Heart right ventricle (tissue), 16 donors: ENCODE measurements around the gene PTPN20. TPM values are rescaled to one million over a fixed set of nuclear protein-coding genes. Genes with fewer than 3 reads are reported as not detected.

Experiments used
- ATAC-seq, 8 donors: fragments of 200-7000 bp; cut with Tn5 transposase; one replicate each; pipeline ENCODE4 v1.9.1; 2020; ENCODE audit warnings: mild to moderate bottlenecking in 8 of 8, moderate library complexity in 8 of 8, moderate number of reproducible peaks in 1 of 8
- DNase-seq, 2 donors: peaks; one replicate each; pipeline ENCODE4 v3.0.0-alpha.2; 2020
- H3K27ac ChIP-seq, 10 donors: fragments of 200-600 bp; sonication (generic) in 2 of 10; one replicate each; pipeline versions ENCODE4 v1.5.0 to v1.8.0; 2020 to 2022; ENCODE audit warnings: mild to moderate bottlenecking in 3 of 10
- H3K27me3 ChIP-seq, 7 donors: fragments of 200-600 bp; one replicate each; pipeline ENCODE4 v1.8.0; 2021 to 2022; ENCODE audit warnings: mild to moderate bottlenecking in 2 of 7
- H3K36me3 ChIP-seq, 9 donors: fragments of 200-600 bp; sonication (generic) in 1 of 9; one replicate each; pipeline versions ENCODE4 v1.5.0 to v1.8.0; 2020 to 2022; ENCODE audit warnings: mild to moderate bottlenecking in 2 of 9
- H3K4me1 ChIP-seq, 9 donors: fragments of 200-600 bp; sonication (generic) in 1 of 9; one replicate each; pipeline versions ENCODE4 v1.5.0 to v1.8.0; 2020 to 2022; ENCODE audit warnings: mild to moderate bottlenecking in 4 of 9
- H3K4me3 ChIP-seq, 10 donors: fragments of 200-600 bp; sonication (generic) in 2 of 10; one replicate each; pipeline versions ENCODE4 v1.5.0 to v1.8.0; 2020 to 2022; ENCODE audit warnings: mild to moderate bottlenecking in 7 of 10, moderate library complexity in 2 of 10
- H3K9me3 ChIP-seq, 11 donors: fragments of 200-600 bp in 10 of 11; sonication (generic) in 2 of 11; one replicate each; pipeline versions ENCODE4 v1.5.0 to v1.8.0; 2013 to 2022; ENCODE audit warnings: mild to moderate bottlenecking in 2 of 11, control low read depth in 1 of 11, moderate library complexity in 1 of 11
- WGBS, 2 donors: extraction: QIAGEN DNeasy Blood & Tissue Kit; methylation state at CpG; one replicate each; pipeline ENCODE4 v1.1.7; 2013; ENCODE audit warnings: inconsistent platforms in 1 of 2; 5-methylcytosine and 5-hydroxymethylcytosine counted together
- intact Hi-C, 10 donors: fragments of 100-400 bp; cut with DNase I; formaldehyde crosslinking; loops; one replicate each; pipeline versions ENCODE4 v1.11.1 to v1.14.2; 2022
- polyA plus RNA-seq, 2 donors: library from polyadenylated mRNA; stranded (reverse); fragments of 200-250 nt; gene quantifications; one replicate each; pipeline ENCODE4 v1.2.3, GENCODE V29; 2013
- total RNA-seq, 10 donors: library from RNA; stranded (reverse); fragmentation: NEBNext Ultra II Directional in 3 of 10; extraction: Animal tissue kit (Norgen Biotek cat#: 25700) in 3 of 10; gene quantifications; one replicate each; pipeline versions ENCODE4 v1.2.1 to v1.2.4, GENCODE V29; 2021 to 2023
- TF ChIP-seq, protein P1 (sequence below), 9 donors: fragments of 200-600 bp; sonication (generic) in 2 of 9; IDR thresholded peaks; one replicate each; pipeline versions ENCODE4 v1.5.0 to v1.8.0; 2021 to 2022; ENCODE audit warnings: antibody characterized with exemption in 9 of 9, mild to moderate bottlenecking in 5 of 9, moderate library complexity in 1 of 9
- donor health status: Arrhythmogenic right ventricular cardiomyopathy.
- donor health status: ischemic (EF 13 %, LVEDD 7.1; RV severe dilation, severe dysfunction).
- donor health status: healthy with polysubstance abuse.
- donor health status: DM: no; HTN: yes; CAD: no.
- donor health status: DM: no; HTN: no; CAD: no.
- donor health status: ischemic (EF 25% LVEDD 6.9; RV normal size, moderate dysfunction).
- donor health status: ischemic (EF 25% LVEDD 5.7; RV mildly dilated, moderate dysfunction).
- donor health status: healthy.
- donor health status: DM: yes; HTN: yes; CAD: no.
- donor health status: Ischemic cardiomyopathy.
- donor health status: ischemic (EF 35%, LVEDD 5.7; RV mildly dilated, moderate dysfunction).
- donor health status: nonischemic (EF 11% LVEDD 7.7; RV severe dilation, severe dysfunction).
- donor health status: DM: yes; HTN: yes; CAD: no.
- donor health status: PGD.
- donor health status: ischemic (EF 29% LVEDD 5.4; RV normal size, mild dysfunction).
- donor health status: nonischemic (EF 23%, LVEDD 6.1; RV moderate dilation, normal function).

PTPN20 gene
- total and polyA plus RNA-seq, 12 donors: 3.2 to 28.1 (median 16.2) TPM

DNA sequence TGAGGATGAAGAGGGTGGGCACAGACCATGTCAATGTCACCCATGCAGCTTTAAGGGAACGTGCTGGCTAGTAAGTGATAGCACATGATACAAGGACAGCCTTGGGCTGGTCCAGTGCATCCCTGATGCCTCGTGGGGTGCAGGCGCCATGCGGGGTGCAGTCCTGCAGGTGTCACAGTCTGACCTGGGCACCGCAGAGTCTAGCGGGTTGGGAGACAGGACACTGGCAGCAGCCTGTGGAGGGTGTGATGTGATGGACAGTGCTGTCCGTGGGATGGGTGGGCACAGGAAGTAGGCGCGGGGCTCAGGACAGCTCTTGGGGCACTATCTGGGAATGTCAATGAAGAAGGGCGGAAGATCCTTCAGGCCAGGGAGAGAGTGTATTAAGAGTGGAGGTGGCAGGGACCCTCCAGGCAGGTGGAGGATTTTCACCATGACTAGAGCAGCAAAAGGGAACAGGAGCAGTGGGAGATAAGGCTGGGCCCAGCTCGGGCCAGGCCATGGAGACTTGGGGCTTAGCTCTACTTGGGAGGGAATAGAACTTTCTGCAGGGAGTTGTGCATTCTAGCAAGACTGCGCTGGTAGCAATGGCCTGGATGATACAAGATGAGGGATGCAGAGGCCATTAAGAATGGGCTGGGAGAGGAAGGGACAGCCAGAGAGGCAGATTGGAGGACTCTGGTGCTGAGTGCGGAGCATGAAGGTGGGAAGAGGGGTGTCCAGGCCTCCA lies 122.5 kb downstream of the PTPN20 start:
- H3K4me3 ChIP-seq: no peak overlapping the region
- no peak overlapping the region for H3K27ac ChIP-seq
- TF ChIP-seq, protein P1, sequence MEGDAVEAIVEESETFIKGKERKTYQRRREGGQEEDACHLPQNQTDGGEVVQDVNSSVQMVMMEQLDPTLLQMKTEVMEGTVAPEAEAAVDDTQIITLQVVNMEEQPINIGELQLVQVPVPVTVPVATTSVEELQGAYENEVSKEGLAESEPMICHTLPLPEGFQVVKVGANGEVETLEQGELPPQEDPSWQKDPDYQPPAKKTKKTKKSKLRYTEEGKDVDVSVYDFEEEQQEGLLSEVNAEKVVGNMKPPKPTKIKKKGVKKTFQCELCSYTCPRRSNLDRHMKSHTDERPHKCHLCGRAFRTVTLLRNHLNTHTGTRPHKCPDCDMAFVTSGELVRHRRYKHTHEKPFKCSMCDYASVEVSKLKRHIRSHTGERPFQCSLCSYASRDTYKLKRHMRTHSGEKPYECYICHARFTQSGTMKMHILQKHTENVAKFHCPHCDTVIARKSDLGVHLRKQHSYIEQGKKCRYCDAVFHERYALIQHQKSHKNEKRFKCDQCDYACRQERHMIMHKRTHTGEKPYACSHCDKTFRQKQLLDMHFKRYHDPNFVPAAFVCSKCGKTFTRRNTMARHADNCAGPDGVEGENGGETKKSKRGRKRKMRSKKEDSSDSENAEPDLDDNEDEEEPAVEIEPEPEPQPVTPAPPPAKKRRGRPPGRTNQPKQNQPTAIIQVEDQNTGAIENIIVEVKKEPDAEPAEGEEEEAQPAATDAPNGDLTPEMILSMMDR (IDR thresholded peaks at IDR 0.05): no peak
- peaks cover 0 to 3% (median 0%) of the 10 kb centered on the region in 9 donors for H3K4me1 ChIP-seq
- intact Hi-C loops: no loop called here
- 89 to 90% methylated on average over 13 of the region's 13 CpGs for WGBS, 2 donors
- no peaks in the 10 kb centered on the region for H3K9me3 ChIP-seq
- ATAC-seq: no peak
- DNase-seq: no peak
- H3K27me3 ChIP-seq: peaks cover 0 to 3% (median 0%) of the 10 kb centered on the region in 7 donors
- H3K36me3 ChIP-seq: no peaks in the 10 kb centered on the region

DNA sequence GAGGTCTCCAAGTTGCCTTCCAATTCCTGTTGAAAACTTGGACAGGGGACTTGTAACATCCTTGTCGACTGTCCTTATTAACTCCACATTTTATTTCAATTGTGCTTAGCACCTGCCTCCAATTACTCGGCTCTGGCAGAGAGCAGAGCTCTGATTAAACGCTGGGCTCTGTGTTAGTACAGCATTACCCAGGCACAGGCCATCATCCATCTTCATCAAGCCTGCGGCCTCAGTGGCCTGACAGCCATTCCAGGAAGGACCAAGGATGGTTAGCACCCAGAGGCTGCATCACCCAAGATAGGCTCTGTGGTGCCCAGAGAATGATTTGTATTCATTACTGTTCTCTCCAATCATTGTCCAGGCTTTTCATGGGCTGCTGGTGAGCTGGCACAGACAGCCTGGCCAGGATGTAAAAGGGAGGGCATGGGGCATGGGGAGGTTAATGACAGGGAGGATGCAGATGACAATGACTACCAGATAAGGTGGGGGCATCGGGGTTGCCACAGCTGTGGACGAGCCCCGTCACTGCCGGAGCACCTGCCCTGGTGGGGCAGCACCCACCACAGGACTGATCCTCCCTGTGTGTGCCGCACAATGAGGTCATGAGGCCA lies 123.3 kb downstream of the PTPN20 start:
- Histone ChIP-seq H3K36me3 (no peaks in the 10 kb centered on the region), H3K4me1 (peaks cover 0 to 9% (median 0%) of the 10 kb centered on the region in 9 donors), H3K9me3 (no peaks in the 10 kb centered on the region), H3K27ac (no peak overlapping the region), H3K27me3 (peaks cover 0 to 3% (median 0%) of the 10 kb centered on the region in 7 donors), H3K4me3 (no peak overlapping the region)
- WGBS, 2 donors: 77 to 81% methylated on average over 9 of the region's 9 CpGs
- no peak for ATAC-seq
- intact Hi-C loops: no loop called here
- no peak for DNase-seq
- TF ChIP-seq, protein P1 (IDR thresholded peaks at IDR 0.05): no peak

DNA sequence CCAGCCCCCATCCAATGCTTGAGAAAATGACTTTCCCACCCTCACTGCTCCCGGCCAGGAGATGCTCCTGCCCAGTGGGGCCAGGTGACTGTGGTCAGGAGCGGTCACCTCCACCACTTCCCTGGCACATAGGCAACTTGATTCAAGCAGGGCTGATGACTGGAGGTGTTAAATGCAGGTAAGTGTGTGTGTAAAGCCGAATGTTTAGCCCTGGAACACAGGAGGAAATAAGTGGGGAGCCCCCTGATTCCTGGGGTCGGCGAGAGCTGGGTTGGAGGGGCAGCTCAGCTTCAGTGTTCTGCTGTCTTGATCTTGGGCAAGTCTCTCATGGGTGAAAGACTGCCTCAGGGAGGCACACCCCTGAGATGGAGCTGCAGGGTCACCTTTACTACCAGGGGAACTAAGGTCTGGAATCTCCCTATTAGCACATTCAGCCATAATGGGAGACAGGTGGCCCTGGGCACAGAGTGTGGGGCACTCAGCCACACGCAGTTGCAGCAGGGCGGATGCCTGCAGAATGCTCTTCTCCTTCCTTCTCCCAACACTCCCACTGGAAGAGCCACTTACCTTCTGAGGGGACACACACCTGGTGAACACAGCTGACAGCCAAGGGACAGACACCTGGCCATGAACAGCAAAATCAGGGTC lies 124.1 kb downstream of the PTPN20 start:
- Histone ChIP-seq H3K27ac (no peak overlapping the region), H3K36me3 (no peaks in the 10 kb centered on the region), H3K27me3 (peaks cover 0 to 3% (median 0%) of the 10 kb centered on the region in 7 donors), H3K9me3 (no peaks in the 10 kb centered on the region), H3K4me1 (peaks cover 0 to 9% (median 0%) of the 10 kb centered on the region in 9 donors), H3K4me3 (no peak overlapping the region)
- no peak for DNase-seq
- WGBS, 2 donors: 89 to 91% methylated on average over 7 of the region's 7 CpGs
- intact Hi-C loops: no loop called here
- TF ChIP-seq, protein P1 (IDR thresholded peaks at IDR 0.05): no peak
- no peak for ATAC-seq

- TF ChIP-seq, protein P1 (IDR thresholded peaks at IDR 0.05): no peak
- Histone ChIP-seq H3K27ac (no peak overlapping the region), H3K9me3 (no peaks in the 10 kb centered on the region), H3K27me3 (peaks cover 0 to 3% (median 0%) of the 10 kb centered on the region in 7 donors), H3K4me1 (peaks cover 0 to 9% (median 0%) of the 10 kb centered on the region in 9 donors), H3K36me3 (no peaks in the 10 kb centered on the region), H3K4me3 (no peak overlapping the region)
- intact Hi-C loops: no loop called here
- whole genome bisulfite sequencing, 2 donors: 83 to 88% methylated on average over 4 of the region's 4 CpGs
- ATAC-seq (no peak), DNase-seq (no peak)
Observed at GRCh38 chr10:47035819-47036337, 124.7 kb downstream of the PTPN20 start.
